Measurements from ENCODE around the gene MICAL3.
A peak's percentile ranks its signal among the peaks of the same experiment; 100 is the strongest.
"Not testable (repeated sequence)": the region's sequence is repeated elsewhere in the genome, so short reads cannot be mapped to it uniquely, and the experiment has no call there.

Gene MICAL3

GRCh38 chr22:18032455-18033101, 8.2 kb upstream of the MICAL3 start:
- H3K27me3 ChIP-seq, result no peaks in the 10 kb centered on the region
- H3K9ac ChIP-seq, result no peak overlapping the region
- peaks cover 8% of the 10 kb centered on the region for H3K4me1 ChIP-seq
- H3K27ac ChIP-seq, result no peak overlapping the region
- H3K9me3 ChIP-seq, result no peaks in the 10 kb centered on the region
- no peak for TF ChIP-seq Cebpa-rat (IDR thresholded peaks at IDR 0.05)
- H4K20me1 ChIP-seq, result no peaks in the 10 kb centered on the region
- no peak overlapping the region for H3K4me2 ChIP-seq
- H3K36me3 ChIP-seq, result no peaks in the 10 kb centered on the region
- H3K4me3 ChIP-seq, result no peak overlapping the region

- Histone ChIP-seq H3K4me1 (peaks cover 8% of the 10 kb centered on the region), H3K36me3 (no peaks in the 10 kb centered on the region), H3K4me2 (peak overlapping the region; percentile 47), H3K4me3 (no peak overlapping the region), H3K27me3 (no peaks in the 10 kb centered on the region), H3K9ac (no peak overlapping the region), H4K20me1 (no peaks in the 10 kb centered on the region), H3K27ac (no peak overlapping the region), H3K9me3 (no peaks in the 10 kb centered on the region)
- no peak for TF ChIP-seq Cebpa-rat (IDR thresholded peaks at IDR 0.05)
Measured at GRCh38 chr22:18031695-18032454, 7.5 kb upstream of the MICAL3 start.

- peaks cover 10% of the 10 kb centered on the region for H3K4me1 ChIP-seq
Measured at GRCh38 chr22:18029686-18030267, 5.4 kb upstream of the MICAL3 start.

GRCh38 chr22:18028817-18029527, 4.6 kb upstream of the MICAL3 start:
- Histone ChIP-seq H4K20me1 (peaks cover 7% of the 10 kb centered on the region), H3K27ac (no peak overlapping the region), H3K36me3 (no peaks in the 10 kb centered on the region), H3K4me1 (peaks cover 16% of the 10 kb centered on the region), H3K4me2 (no peak overlapping the region), H3K27me3 (peaks cover 17% of the 10 kb centered on the region), H3K9me3 (no peaks in the 10 kb centered on the region), H3K9ac (no peak overlapping the region), H3K4me3 (no peak overlapping the region)
- no peak for TF ChIP-seq Cebpa-rat (IDR thresholded peaks at IDR 0.05)

More at GRCh38 chr22:18029686-18030267, 5.4 kb upstream of the MICAL3 start:
- Histone ChIP-seq H3K4me3 (no peak overlapping the region), H3K4me2 (no peak overlapping the region), H3K27me3 (peaks cover 9% of the 10 kb centered on the region), H4K20me1 (0 out of 2 replicates have a peak, but pooled peaks cover 4% of the 10 kb centered on the region), H3K27ac (no peak overlapping the region), H3K9me3 (no peaks in the 10 kb centered on the region), H3K36me3 (no peaks in the 10 kb centered on the region), H3K9ac (no peak overlapping the region)
- TF ChIP-seq Cebpa-rat (IDR thresholded peaks at IDR 0.05), result no peak

GRCh38 chr22:18025898-18026297, 1.5 kb upstream of the MICAL3 start:
- not testable (repeated sequence) for H3K27ac ChIP-seq, H3K4me2 ChIP-seq, H3K4me3 ChIP-seq, H3K36me3 ChIP-seq, H3K9ac ChIP-seq, H3K9me3 ChIP-seq
- H4K20me1 ChIP-seq, result peaks cover 22% of the 10 kb centered on the region
- peaks cover 39% of the 10 kb centered on the region for H3K27me3 ChIP-seq
- peaks cover 17% of the 10 kb centered on the region for H3K4me1 ChIP-seq

GRCh38 chr22:18024956-18025720, 777 bp upstream of the MICAL3 start:
- Histone ChIP-seq H3K4me3 (no peak overlapping the region), H3K9me3 (no peaks in the 10 kb centered on the region), H3K36me3 (no peaks in the 10 kb centered on the region), H3K9ac (no peak overlapping the region), H3K27ac (no peak overlapping the region), H3K27me3 (peaks cover 39% of the 10 kb centered on the region), H3K4me2 (peak overlapping the region; percentile 97), H4K20me1 (peaks cover 22% of the 10 kb centered on the region), H3K4me1 (peaks cover 17% of the 10 kb centered on the region)
- no peak for TF ChIP-seq Cebpa-rat (IDR thresholded peaks at IDR 0.05)

GRCh38 chr22:18023509-18024275, 669 bp downstream of the MICAL3 start:
- Histone ChIP-seq H3K27me3 (peaks cover 39% of the 10 kb centered on the region), H3K4me1 (peaks cover 17% of the 10 kb centered on the region), H3K27ac (no peak overlapping the region), H3K4me3 (peak overlapping the region; percentile 72), H3K4me2 (peak overlapping the region; percentile 97), H4K20me1 (peaks cover 22% of the 10 kb centered on the region), H3K9me3 (no peaks in the 10 kb centered on the region), H3K36me3 (no peaks in the 10 kb centered on the region), H3K9ac (no peak overlapping the region)
- TF ChIP-seq Cebpa-rat (IDR thresholded peaks at IDR 0.05), result no peak

- Histone ChIP-seq H3K27ac (no peak overlapping the region), H3K36me3 (no peaks in the 10 kb centered on the region), H4K20me1 (peaks cover 22% of the 10 kb centered on the region), H3K4me1 (peaks cover 17% of the 10 kb centered on the region), H3K4me3 (no peak overlapping the region), H3K4me2 (no peak overlapping the region), H3K9me3 (no peaks in the 10 kb centered on the region), H3K9ac (no peak overlapping the region), H3K27me3 (peaks cover 39% of the 10 kb centered on the region)
- TF ChIP-seq Cebpa-rat (IDR thresholded peaks at IDR 0.05), result no peak
Measured at GRCh38 chr22:18022876-18023275, 1.5 kb downstream of the MICAL3 start.

Measured in BLaER1 (cell line).